ENCODE data around the gene RET.

RET gene

DNA sequence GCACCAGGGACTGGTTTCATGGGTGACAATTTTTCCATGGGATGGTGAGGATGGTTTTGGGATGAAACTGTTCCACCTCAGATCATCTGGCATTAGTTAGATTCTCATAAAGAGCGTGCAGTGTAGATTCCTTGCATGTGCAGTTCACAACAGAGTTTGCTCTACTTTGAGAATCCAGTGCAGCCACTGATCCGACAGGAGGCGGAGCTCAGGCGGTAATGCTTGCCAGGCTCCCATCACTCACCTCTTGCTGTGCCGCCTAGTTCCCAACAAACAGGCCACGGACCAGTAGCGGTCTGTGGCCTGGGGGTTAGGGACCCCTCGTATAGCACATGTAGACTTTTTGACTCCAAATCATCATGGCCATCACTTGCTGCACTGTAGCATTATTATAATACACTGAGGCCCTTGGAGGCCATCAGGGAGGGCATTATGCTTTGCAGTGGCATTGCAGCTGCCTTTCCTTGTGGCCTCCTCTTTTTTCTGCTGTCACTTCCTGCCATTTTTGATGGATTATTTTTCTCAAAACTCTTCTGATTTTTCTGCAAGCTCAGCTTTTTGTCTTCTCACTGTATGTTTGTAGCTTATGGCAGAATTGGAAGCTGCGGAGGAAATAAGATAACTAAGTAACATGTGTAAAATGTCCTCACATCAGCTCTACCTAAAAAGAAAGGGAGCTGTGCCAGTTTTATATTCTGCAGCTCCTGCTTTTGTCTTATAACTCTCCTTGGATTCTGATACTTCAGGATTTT is 79.9 kb downstream of the RET start:
- no peak overlapping the region for H3K9ac ChIP-seq (ENCODE audit: insufficient read length, low read depth)
- no peak for TF ChIP-seq ZNF274 (IDR thresholded peaks at IDR 0.05; ENCODE audit: low read depth, low read length)
- H3K4me3 ChIP-seq (ENCODE audit: insufficient read length, low read depth) = no peak overlapping the region
- H3K36me3 ChIP-seq (ENCODE audit: insufficient read depth, insufficient read length, low read length) = peaks cover 10% of the 10 kb centered on the region
- H3K9me3 ChIP-seq (ENCODE audit: insufficient read depth, low read length) = no peaks in the 10 kb centered on the region
- DNase-seq (ENCODE audit: low read depth, low spot score) = no peak
- no peaks in the 10 kb centered on the region for H3K4me1 ChIP-seq (ENCODE audit: insufficient read depth, insufficient read length)
- no peaks in the 10 kb centered on the region for H3K27me3 ChIP-seq (ENCODE audit: insufficient read depth, insufficient read length)

DNA sequence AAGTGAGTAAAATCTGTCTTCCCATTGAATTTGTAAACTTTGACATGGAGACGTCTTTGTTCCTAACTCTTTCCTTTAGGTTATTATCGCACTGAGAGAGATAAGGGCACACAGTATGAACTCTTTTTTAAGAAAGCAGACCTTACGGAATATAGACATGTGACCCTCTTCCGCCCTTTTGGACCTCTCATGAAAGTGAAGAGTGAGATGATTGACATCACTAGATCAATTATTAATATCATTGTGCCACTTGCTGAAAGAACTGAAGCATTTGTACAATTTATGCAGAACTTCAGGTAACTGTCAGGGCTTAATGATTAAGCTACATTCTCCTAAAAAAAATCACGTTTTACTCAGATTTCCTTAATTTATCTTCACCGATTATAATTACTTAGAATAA is 81.8 kb downstream of the RET start:
- no peaks in the 10 kb centered on the region for H3K27me3 ChIP-seq (ENCODE audit: insufficient read depth, insufficient read length)
- H3K4me1 ChIP-seq (ENCODE audit: insufficient read depth, insufficient read length) = no peaks in the 10 kb centered on the region
- DNase-seq (ENCODE audit: low read depth, low spot score) = no peak
- no peak overlapping the region for H3K4me3 ChIP-seq (ENCODE audit: insufficient read length, low read depth)
- no peaks in the 10 kb centered on the region for H3K9me3 ChIP-seq (ENCODE audit: insufficient read depth, low read length)
- H3K9ac ChIP-seq (ENCODE audit: insufficient read length, low read depth) = no peak overlapping the region
- H3K36me3 ChIP-seq (ENCODE audit: insufficient read depth, insufficient read length, low read length) = peaks cover 25% of the 10 kb centered on the region
- no peak for TF ChIP-seq SUZ12 (IDR thresholded peaks at IDR 0.05; ENCODE audit: extremely low read depth, insufficient read depth, insufficient read length)
- TF ChIP-seq YY1 (IDR thresholded peaks at IDR 0.05; ENCODE audit: insufficient read depth, insufficient read length) = no peak
- no peak for TF ChIP-seq ZNF274 (IDR thresholded peaks at IDR 0.05; ENCODE audit: low read depth, low read length)

- Histone ChIP-seq H3K4me3 (ENCODE audit: insufficient read length, low read depth) (no peak overlapping the region), H3K27me3 (ENCODE audit: insufficient read depth, insufficient read length) (no peaks in the 10 kb centered on the region), H3K4me1 (ENCODE audit: insufficient read depth, insufficient read length) (no peaks in the 10 kb centered on the region), H3K9ac (ENCODE audit: insufficient read length, low read depth) (no peak overlapping the region), H3K9me3 (ENCODE audit: insufficient read depth, low read length) (no peaks in the 10 kb centered on the region), H3K36me3 (ENCODE audit: insufficient read depth, insufficient read length, low read length) (peaks cover 25% of the 10 kb centered on the region)
- no peak for TF ChIP-seq SUZ12 (IDR thresholded peaks at IDR 0.05; ENCODE audit: extremely low read depth, insufficient read depth, insufficient read length)
- TF ChIP-seq YY1 (IDR thresholded peaks at IDR 0.05; ENCODE audit: insufficient read depth, insufficient read length) = no peak
- TF ChIP-seq ZNF274 (IDR thresholded peaks at IDR 0.05; ENCODE audit: low read depth, low read length) = no peak
- DNase-seq (ENCODE audit: low read depth, low spot score) = no peak
These were observed 83.4 kb downstream of the RET start for GRCh38 chr10:43160046-43160920.

- TF ChIP-seq SUZ12 (IDR thresholded peaks at IDR 0.05; ENCODE audit: extremely low read depth, insufficient read depth, insufficient read length) (no peak), ZNF274 (IDR thresholded peaks at IDR 0.05; ENCODE audit: low read depth, low read length) (no peak), YY1 (IDR thresholded peaks at IDR 0.05; ENCODE audit: insufficient read depth, insufficient read length) (no peak)
- H3K9me3 ChIP-seq (ENCODE audit: insufficient read depth, low read length) = no peaks in the 10 kb centered on the region
- DNase-seq (ENCODE audit: low read depth, low spot score) = no peak
- no peaks in the 10 kb centered on the region for H3K4me1 ChIP-seq (ENCODE audit: insufficient read depth, insufficient read length)
- no peaks in the 10 kb centered on the region for H3K27me3 ChIP-seq (ENCODE audit: insufficient read depth, insufficient read length)
- peaks cover 25% of the 10 kb centered on the region for H3K36me3 ChIP-seq (ENCODE audit: insufficient read depth, insufficient read length, low read length)
- no peak overlapping the region for H3K4me3 ChIP-seq (ENCODE audit: insufficient read length, low read depth)
- no peak overlapping the region for H3K9ac ChIP-seq (ENCODE audit: insufficient read length, low read depth)
These were observed 84.0 kb downstream of the RET start for GRCh38 chr10:43160921-43161255.

DNA sequence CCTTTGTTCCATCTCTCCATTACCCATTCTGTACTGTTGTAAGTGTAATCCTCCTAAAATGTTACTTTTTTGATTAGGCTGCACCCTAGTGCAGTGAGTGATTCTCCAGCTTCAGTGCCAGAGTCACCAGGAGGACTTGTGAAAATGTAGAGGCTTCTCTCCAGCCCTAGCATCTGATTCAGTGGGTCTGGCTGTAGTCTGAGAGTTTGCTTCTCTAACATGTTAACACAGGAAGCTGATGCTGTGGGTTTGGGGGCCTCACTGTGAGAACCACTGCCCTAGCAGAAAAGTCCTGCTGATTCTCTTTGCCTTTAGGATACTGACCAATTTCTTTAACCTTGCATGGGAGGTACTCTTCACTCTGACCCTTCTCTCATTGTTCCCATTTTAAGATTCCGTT is 85.7 kb downstream of the RET start:
- no peaks in the 10 kb centered on the region for H3K9me3 ChIP-seq (ENCODE audit: insufficient read depth, low read length)
- H3K9ac ChIP-seq (ENCODE audit: insufficient read length, low read depth) = no peak overlapping the region
- no peak overlapping the region for H3K4me3 ChIP-seq (ENCODE audit: insufficient read length, low read depth)
- peaks cover 31% of the 10 kb centered on the region for H3K36me3 ChIP-seq (ENCODE audit: insufficient read depth, insufficient read length, low read length)
- TF ChIP-seq ZNF274 (IDR thresholded peaks at IDR 0.05; ENCODE audit: low read depth, low read length) = no peak
- TF ChIP-seq SUZ12 (IDR thresholded peaks at IDR 0.05; ENCODE audit: extremely low read depth, insufficient read depth, insufficient read length) = no peak
- no peak for TF ChIP-seq YY1 (IDR thresholded peaks at IDR 0.05; ENCODE audit: insufficient read depth, insufficient read length)
- no peaks in the 10 kb centered on the region for H3K4me1 ChIP-seq (ENCODE audit: insufficient read depth, insufficient read length)
- no peaks in the 10 kb centered on the region for H3K27me3 ChIP-seq (ENCODE audit: insufficient read depth, insufficient read length)
- no peak for DNase-seq (ENCODE audit: low read depth, low spot score)

GRCh38 chr10:43166207-43166879 is 89.5 kb downstream of the RET start:
- no peak for DNase-seq (ENCODE audit: low read depth, low spot score)
- Histone ChIP-seq H3K36me3 (ENCODE audit: insufficient read depth, insufficient read length, low read length) (peaks cover 28% of the 10 kb centered on the region), H3K9me3 (ENCODE audit: insufficient read depth, low read length) (no peaks in the 10 kb centered on the region), H3K27me3 (ENCODE audit: insufficient read depth, insufficient read length) (no peaks in the 10 kb centered on the region), H3K4me1 (ENCODE audit: insufficient read depth, insufficient read length) (no peaks in the 10 kb centered on the region), H3K9ac (ENCODE audit: insufficient read length, low read depth) (no peak overlapping the region), H3K4me3 (ENCODE audit: insufficient read length, low read depth) (no peak overlapping the region)
- TF ChIP-seq SUZ12 (IDR thresholded peaks at IDR 0.05; ENCODE audit: extremely low read depth, insufficient read depth, insufficient read length) (no peak), YY1 (IDR thresholded peaks at IDR 0.05; ENCODE audit: insufficient read depth, insufficient read length) (no peak)

DNA sequence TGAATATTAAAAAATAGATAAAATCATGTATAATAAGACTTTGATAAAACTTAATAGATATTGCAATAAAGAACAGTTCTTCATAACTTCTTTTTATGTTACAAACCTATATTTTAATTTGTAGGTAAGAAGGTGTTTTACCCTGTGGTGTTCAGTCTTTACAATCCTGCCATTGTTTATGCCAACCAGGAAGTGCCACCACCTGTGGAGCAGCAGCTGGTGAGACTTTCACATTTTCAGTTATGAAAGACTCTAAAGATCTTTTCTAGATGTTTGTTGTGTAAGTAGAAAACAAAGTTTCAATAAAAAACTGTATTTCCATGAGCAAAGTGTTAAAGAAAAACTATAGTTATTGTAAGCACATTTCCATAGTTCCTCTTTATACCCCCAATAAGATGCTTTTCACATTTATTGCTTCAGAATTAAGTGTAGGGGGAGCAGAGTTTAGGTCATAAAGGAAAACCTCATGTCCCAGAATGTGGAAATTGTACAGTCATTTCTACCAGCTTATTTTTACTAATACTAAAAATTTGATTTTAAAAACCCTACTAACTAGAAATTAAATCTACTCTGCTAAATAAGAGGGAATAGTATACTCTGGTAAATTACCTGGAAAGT is 90.1 kb downstream of the RET start:
- Histone ChIP-seq H3K27me3 (ENCODE audit: insufficient read depth, insufficient read length) (no peaks in the 10 kb centered on the region), H3K4me1 (ENCODE audit: insufficient read depth, insufficient read length) (no peaks in the 10 kb centered on the region), H3K9ac (ENCODE audit: insufficient read length, low read depth) (no peak overlapping the region), H3K4me3 (ENCODE audit: insufficient read length, low read depth) (no peak overlapping the region), H3K9me3 (ENCODE audit: insufficient read depth, low read length) (no peaks in the 10 kb centered on the region), H3K36me3 (ENCODE audit: insufficient read depth, insufficient read length, low read length) (peaks cover 23% of the 10 kb centered on the region)
- DNase-seq (ENCODE audit: low read depth, low spot score) = no peak
- TF ChIP-seq SUZ12 (IDR thresholded peaks at IDR 0.05; ENCODE audit: extremely low read depth, insufficient read depth, insufficient read length) = no peak
- no peak for TF ChIP-seq YY1 (IDR thresholded peaks at IDR 0.05; ENCODE audit: insufficient read depth, insufficient read length)
- TF ChIP-seq ZNF274 (IDR thresholded peaks at IDR 0.05; ENCODE audit: low read depth, low read length) = no peak
